Measurements from ENCODE around the gene ANKRD40CL.

DNA sequence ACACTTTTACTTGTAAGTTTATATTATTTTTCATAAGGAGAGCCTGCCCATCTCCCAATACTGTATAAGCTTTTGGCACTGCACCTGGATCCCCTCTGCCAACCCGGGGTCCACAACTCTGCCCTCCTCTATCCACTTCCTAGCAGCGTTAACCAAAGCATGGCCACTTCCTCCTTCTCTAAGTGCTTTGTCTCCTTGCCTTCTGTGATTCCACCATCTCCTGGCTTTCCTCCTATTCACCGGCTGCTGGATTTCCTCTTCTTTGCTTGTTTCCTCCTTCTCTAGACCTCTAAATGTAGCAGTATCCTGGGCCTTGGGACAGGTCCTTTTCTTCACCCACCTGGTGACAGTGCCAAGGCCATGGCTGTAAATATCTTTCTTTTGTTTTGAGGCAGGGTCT lies 48.1 kb upstream of the ANKRD40CL start:
- TF ChIP-seq, protein P1, sequence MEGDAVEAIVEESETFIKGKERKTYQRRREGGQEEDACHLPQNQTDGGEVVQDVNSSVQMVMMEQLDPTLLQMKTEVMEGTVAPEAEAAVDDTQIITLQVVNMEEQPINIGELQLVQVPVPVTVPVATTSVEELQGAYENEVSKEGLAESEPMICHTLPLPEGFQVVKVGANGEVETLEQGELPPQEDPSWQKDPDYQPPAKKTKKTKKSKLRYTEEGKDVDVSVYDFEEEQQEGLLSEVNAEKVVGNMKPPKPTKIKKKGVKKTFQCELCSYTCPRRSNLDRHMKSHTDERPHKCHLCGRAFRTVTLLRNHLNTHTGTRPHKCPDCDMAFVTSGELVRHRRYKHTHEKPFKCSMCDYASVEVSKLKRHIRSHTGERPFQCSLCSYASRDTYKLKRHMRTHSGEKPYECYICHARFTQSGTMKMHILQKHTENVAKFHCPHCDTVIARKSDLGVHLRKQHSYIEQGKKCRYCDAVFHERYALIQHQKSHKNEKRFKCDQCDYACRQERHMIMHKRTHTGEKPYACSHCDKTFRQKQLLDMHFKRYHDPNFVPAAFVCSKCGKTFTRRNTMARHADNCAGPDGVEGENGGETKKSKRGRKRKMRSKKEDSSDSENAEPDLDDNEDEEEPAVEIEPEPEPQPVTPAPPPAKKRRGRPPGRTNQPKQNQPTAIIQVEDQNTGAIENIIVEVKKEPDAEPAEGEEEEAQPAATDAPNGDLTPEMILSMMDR (IDR thresholded peaks at IDR 0.05): no peak
- no peak for TF ChIP-seq POLR2A (IDR thresholded peaks at IDR 0.05)
